ENCODE measurements around the gene FAM217B. TPM values are rescaled to one million over a fixed set of nuclear protein-coding genes. Genes with fewer than 3 reads are reported as not detected.

Gene FAM217B
- total RNA-seq, 4 donors from 2014 or later: 9.0 to 34.3 (median 12.3) TPM

DNA sequence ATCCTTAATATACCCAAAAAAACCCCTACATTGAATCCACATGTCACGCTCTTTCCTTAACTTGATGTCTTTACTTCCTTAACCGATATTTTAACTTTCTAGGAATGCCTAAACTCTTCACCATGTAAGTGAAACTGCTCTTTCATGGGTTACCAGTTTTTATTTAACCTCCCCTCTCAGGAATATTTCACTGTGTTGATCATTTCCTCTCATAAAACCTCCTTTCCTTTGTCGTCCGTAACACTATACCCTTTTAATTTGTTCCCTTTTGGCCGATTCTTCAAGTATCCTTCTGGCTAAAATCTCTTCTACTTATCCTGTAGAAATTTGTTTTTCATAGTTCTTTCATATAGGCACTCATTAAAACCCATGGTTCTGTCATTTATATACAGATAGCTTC is 31.3 kb upstream of the FAM217B start:
- TF ChIP-seq POLR2A (IDR thresholded peaks at IDR 0.05) (no peak), EP300 (IDR thresholded peaks at IDR 0.05) (no peak)
- TF ChIP-seq, protein P1, sequence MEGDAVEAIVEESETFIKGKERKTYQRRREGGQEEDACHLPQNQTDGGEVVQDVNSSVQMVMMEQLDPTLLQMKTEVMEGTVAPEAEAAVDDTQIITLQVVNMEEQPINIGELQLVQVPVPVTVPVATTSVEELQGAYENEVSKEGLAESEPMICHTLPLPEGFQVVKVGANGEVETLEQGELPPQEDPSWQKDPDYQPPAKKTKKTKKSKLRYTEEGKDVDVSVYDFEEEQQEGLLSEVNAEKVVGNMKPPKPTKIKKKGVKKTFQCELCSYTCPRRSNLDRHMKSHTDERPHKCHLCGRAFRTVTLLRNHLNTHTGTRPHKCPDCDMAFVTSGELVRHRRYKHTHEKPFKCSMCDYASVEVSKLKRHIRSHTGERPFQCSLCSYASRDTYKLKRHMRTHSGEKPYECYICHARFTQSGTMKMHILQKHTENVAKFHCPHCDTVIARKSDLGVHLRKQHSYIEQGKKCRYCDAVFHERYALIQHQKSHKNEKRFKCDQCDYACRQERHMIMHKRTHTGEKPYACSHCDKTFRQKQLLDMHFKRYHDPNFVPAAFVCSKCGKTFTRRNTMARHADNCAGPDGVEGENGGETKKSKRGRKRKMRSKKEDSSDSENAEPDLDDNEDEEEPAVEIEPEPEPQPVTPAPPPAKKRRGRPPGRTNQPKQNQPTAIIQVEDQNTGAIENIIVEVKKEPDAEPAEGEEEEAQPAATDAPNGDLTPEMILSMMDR (IDR thresholded peaks at IDR 0.05): no peak
- Histone ChIP-seq H3K4me1 (no peaks in the 10 kb centered on the region), H3K36me3 (no peaks in the 10 kb centered on the region), H3K27me3 (no peaks in the 10 kb centered on the region), H3K9me3 (no peaks in the 10 kb centered on the region), H3K4me3 (no peak overlapping the region), H3K27ac (no peak overlapping the region)
- no peak for DNase-seq (ENCODE audit: low spot score in 2 of 2)
- 78 to 86% methylated on average over 5 of the region's 5 CpGs for WGBS, 2 donors

DNA sequence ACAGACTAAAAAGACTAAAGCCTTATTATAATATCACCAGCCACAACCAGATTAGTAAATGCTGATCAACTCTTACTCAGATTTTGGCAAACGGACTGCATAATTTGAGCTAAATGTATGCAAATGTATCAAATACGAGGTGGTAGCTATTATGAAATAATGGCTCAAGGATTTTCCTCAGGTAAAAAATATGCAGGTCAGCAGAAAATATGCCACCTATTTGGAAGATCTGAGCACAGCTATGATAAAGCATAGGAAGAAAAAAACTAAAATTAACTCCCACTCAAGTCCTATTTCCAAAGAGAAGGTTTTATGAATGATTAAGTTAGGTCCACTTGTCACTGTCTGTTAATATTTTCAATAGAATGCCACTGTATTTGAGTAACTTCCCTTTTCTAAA is 29.1 kb upstream of the FAM217B start:
- no peak overlapping the region for H3K27ac ChIP-seq
- no peaks in the 10 kb centered on the region for H3K4me1 ChIP-seq
- no peaks in the 10 kb centered on the region for H3K36me3 ChIP-seq
- H3K9me3 ChIP-seq: no peaks in the 10 kb centered on the region
- no peak overlapping the region for H3K4me3 ChIP-seq
- H3K27me3 ChIP-seq: no peaks in the 10 kb centered on the region
- TF ChIP-seq POLR2A (IDR thresholded peaks at IDR 0.05) (no peak), EP300 (IDR thresholded peaks at IDR 0.05) (no peak)
- TF ChIP-seq, protein P1 (IDR thresholded peaks at IDR 0.05): no peak
- WGBS, 2 donors: 79 to 84% methylated on average over 2 of the region's 2 CpGs
- DNase-seq (ENCODE audit: low spot score in 2 of 2): no peak

DNA sequence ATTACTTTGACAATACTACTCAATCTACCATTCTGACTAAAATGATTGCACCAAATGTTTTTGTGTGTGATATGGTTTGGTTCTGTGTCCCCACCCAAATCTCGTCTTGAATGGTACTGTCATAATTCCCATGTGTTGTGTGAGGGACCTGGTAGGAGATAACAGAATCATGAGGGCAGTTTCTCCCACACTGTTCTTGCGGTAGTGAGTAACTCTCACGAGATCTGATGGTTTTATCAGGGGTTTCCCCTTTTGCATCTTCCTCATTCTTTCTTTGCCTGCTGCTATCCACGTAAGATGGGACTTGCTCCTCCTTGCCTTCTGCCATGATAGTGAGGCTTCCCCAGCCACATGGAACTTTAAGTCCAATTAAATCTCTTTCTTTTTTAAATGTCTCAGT is 27.6 kb upstream of the FAM217B start:
- no peak overlapping the region for H3K4me3 ChIP-seq
- TF ChIP-seq, protein P1 (IDR thresholded peaks at IDR 0.05): no peak
- TF ChIP-seq POLR2A (IDR thresholded peaks at IDR 0.05) (no peak), EP300 (IDR thresholded peaks at IDR 0.05) (no peak)
- no peaks in the 10 kb centered on the region for H3K27me3 ChIP-seq
- H3K4me1 ChIP-seq: no peaks in the 10 kb centered on the region
- DNase-seq (ENCODE audit: low spot score in 2 of 2): no peak
- H3K9me3 ChIP-seq: no peaks in the 10 kb centered on the region
- H3K36me3 ChIP-seq: no peaks in the 10 kb centered on the region
- 66 to 70% methylated on average over 4 of the region's 4 CpGs for WGBS, 2 donors
- no peak overlapping the region for H3K27ac ChIP-seq

DNA sequence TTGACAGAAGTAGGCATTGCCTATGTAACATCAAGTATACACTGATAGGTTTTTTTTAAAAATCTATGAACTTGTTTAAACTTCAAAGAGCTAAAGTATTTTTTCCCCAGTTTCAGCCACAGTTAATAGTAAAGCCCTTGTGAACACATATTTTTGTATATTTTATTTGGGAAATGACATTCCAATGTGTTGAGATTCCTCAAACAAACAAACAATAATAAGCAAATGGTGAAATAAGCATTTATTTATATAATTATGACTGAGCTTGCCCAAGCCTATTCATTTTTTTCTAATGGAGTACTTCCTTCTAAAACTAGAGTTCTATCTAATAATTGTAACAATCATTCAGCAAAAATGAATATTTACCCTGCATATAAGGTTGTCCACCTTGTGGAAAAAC is 19.2 kb upstream of the FAM217B start:
- TF ChIP-seq, protein P1 (IDR thresholded peaks at IDR 0.05): no peak
- TF ChIP-seq EP300 (IDR thresholded peaks at IDR 0.05) (no peak), POLR2A (IDR thresholded peaks at IDR 0.05) (no peak)
- H3K4me1 ChIP-seq: no peaks in the 10 kb centered on the region
- no peaks in the 10 kb centered on the region for H3K27me3 ChIP-seq
- DNase-seq (ENCODE audit: low spot score in 2 of 2): no peak
- no peak overlapping the region for H3K4me3 ChIP-seq
- H3K27ac ChIP-seq: no peak overlapping the region
- H3K9me3 ChIP-seq: no peaks in the 10 kb centered on the region
- no peaks in the 10 kb centered on the region for H3K36me3 ChIP-seq

DNA sequence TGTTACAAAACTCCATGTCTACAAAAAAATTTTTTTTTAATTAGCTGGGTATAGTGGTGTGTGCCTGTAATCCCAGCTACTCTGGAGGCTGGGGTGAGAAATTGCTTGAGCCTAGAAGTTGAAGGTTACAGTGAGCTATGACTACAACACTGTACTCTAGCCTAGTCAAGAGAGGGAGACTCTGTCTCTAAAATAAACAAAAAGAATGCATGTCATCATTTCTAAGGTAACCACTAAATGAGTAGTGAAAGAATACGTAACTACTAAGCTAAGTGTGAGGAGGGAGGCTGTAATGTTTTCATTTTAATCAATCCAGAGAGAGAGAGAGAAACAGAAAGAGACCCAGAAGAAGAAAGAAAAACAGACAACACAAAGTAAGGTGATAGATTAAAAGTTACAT is 16.7 kb upstream of the FAM217B start:
- TF ChIP-seq POLR2A (IDR thresholded peaks at IDR 0.05): no peak
- Histone ChIP-seq H3K9me3 (no peaks in the 10 kb centered on the region), H3K4me3 (no peak overlapping the region), H3K36me3 (no peaks in the 10 kb centered on the region), H3K27me3 (no peaks in the 10 kb centered on the region), H3K27ac (no peak overlapping the region), H3K4me1 (no peaks in the 10 kb centered on the region)
- 88% methylated on average over 1 of the region's 1 CpG for WGBS, 2 donors
- no peak for DNase-seq (ENCODE audit: low spot score in 2 of 2)

DNA sequence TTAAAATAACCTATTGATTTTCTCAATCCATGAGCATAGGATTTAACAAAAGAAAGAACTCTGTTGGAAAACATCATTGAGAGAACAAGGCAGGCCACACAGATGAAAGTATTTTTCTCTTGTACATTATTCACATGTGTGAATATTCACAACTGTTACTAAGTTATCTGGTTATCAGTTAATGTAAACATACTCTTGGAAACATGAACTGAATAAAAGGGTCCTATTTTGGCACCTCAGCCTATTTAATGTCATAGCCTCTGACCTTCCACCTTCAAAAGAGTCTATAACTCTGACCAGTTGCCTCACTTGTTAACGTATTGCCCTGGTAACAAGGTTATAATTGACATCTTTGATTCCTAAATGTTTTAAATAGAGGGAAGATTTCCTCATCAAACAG is 14.8 kb upstream of the FAM217B start:
- no peak for DNase-seq (ENCODE audit: low spot score in 2 of 2)
- Histone ChIP-seq H3K4me3 (no peak overlapping the region), H3K9me3 (no peaks in the 10 kb centered on the region), H3K36me3 (no peaks in the 10 kb centered on the region), H3K27me3 (no peaks in the 10 kb centered on the region), H3K4me1 (no peaks in the 10 kb centered on the region), H3K27ac (no peak overlapping the region)
- no peak for TF ChIP-seq EP300 (IDR thresholded peaks at IDR 0.05)
- TF ChIP-seq, protein P1 (IDR thresholded peaks at IDR 0.05): no peak
- 71 to 76% methylated on average over 1 of the region's 1 CpG for WGBS, 2 donors
